Measurements from ENCODE around the gene SH2D7. TPM values are rescaled to one million over a fixed set of nuclear protein-coding genes. Genes with fewer than 3 reads are reported as not detected.

The SH2D7 gene
- total RNA-seq, 1 experiment from 2014 or later, result not detected

- POLR2A ChIA-PET (ENCODE audit: low non-redundant PET), result no interaction called here
- Histone ChIP-seq H3K9me3 (ENCODE audit: low read depth, low read length, poor library complexity, severe bottlenecking) (no peaks in the 10 kb centered on the region), H3K4me1 (ENCODE audit: insufficient read depth, low read length, poor library complexity, severe bottlenecking) (peaks cover 49% of the 10 kb centered on the region), H3K27me3 (replicated peaks; ENCODE audit: insufficient read depth, low read depth, low read length, poor library complexity) (no peaks in the 10 kb centered on the region), H3K4me3 (ENCODE audit: low read depth, low read length, poor library complexity, severe bottlenecking) (no peak overlapping the region), H3K36me3 (ENCODE audit: insufficient read depth, low read length, poor library complexity, severe bottlenecking) (no peaks in the 10 kb centered on the region), H3K27ac (ENCODE audit: low read depth, low read length, poor library complexity, severe bottlenecking) (no peak overlapping the region)
- intact Hi-C loops (cut with micrococcal nuclease; ENCODE audit: unreplicated experiment), result no loop called here
- CTCF ChIA-PET, result no interaction called here
- no peak for DNase-seq (ENCODE audit: low spot score)
- BruUV-seq (replicated peaks), result no TSS peak
- no peak for TF ChIP-seq CTCF (conservative IDR thresholded peaks at IDR 0.05; ENCODE audit: low read depth, low read length)
- no peak for TF ChIP-seq EZH2 (IDR thresholded peaks at IDR 0.05; ENCODE audit: borderline replicate concordance, low read depth, low read length, poor library complexity, severe bottlenecking)
Observed at GRCh38 chr15:78049691-78050440, 42.5 kb upstream of the SH2D7 start.

- intact Hi-C loops (cut with micrococcal nuclease; ENCODE audit: unreplicated experiment), result no loop called here
- no TSS peak for BruUV-seq (replicated peaks)
- Histone ChIP-seq H3K27ac (ENCODE audit: low read depth, low read length, poor library complexity, severe bottlenecking) (no peak overlapping the region), H3K4me1 (ENCODE audit: insufficient read depth, low read length, poor library complexity, severe bottlenecking) (peaks cover 44% of the 10 kb centered on the region), H3K9me3 (ENCODE audit: low read depth, low read length, poor library complexity, severe bottlenecking) (no peaks in the 10 kb centered on the region), H3K36me3 (ENCODE audit: insufficient read depth, low read length, poor library complexity, severe bottlenecking) (no peaks in the 10 kb centered on the region), H3K27me3 (replicated peaks; ENCODE audit: insufficient read depth, low read depth, low read length, poor library complexity) (no peaks in the 10 kb centered on the region), H3K4me3 (ENCODE audit: low read depth, low read length, poor library complexity, severe bottlenecking) (no peak overlapping the region)
- ChIA-PET POLR2A (ENCODE audit: low non-redundant PET) (no interaction called here), CTCF (interaction anchor here (0.6 kb wide), 1 partner anchor 41 kb away, joined by 8 read pairs; no protein-coding TSS in a partner anchor)
- TF ChIP-seq EZH2 (IDR thresholded peaks at IDR 0.05; ENCODE audit: borderline replicate concordance, low read depth, low read length, poor library complexity, severe bottlenecking) (no peak), CTCF (conservative IDR thresholded peaks at IDR 0.05; ENCODE audit: low read depth, low read length) (no peak)
- DNase-seq (ENCODE audit: low spot score), result no peak
Observed at GRCh38 chr15:78050441-78050809, 41.9 kb upstream of the SH2D7 start.

- CTCF ChIA-PET, result interaction anchor here (0.6 kb wide), 1 partner anchor 41 kb away, joined by 8 read pairs; no protein-coding TSS in a partner anchor
- TF ChIP-seq CTCF (conservative IDR thresholded peaks at IDR 0.05; ENCODE audit: low read depth, low read length) (no peak), EZH2 (IDR thresholded peaks at IDR 0.05; ENCODE audit: borderline replicate concordance, low read depth, low read length, poor library complexity, severe bottlenecking) (no peak)
- H3K4me1 ChIP-seq (ENCODE audit: insufficient read depth, low read length, poor library complexity, severe bottlenecking), result peaks cover 44% of the 10 kb centered on the region
- H3K27me3 ChIP-seq (replicated peaks; ENCODE audit: insufficient read depth, low read depth, low read length, poor library complexity), result no peaks in the 10 kb centered on the region
- no TSS peak for BruUV-seq (replicated peaks)
- intact Hi-C loops (cut with micrococcal nuclease; ENCODE audit: unreplicated experiment), result no loop called here
- no peaks in the 10 kb centered on the region for H3K9me3 ChIP-seq (ENCODE audit: low read depth, low read length, poor library complexity, severe bottlenecking)
- no peak overlapping the region for H3K27ac ChIP-seq (ENCODE audit: low read depth, low read length, poor library complexity, severe bottlenecking)
- no peaks in the 10 kb centered on the region for H3K36me3 ChIP-seq (ENCODE audit: insufficient read depth, low read length, poor library complexity, severe bottlenecking)
- H3K4me3 ChIP-seq (ENCODE audit: low read depth, low read length, poor library complexity, severe bottlenecking), result no peak overlapping the region
- no peak for DNase-seq (ENCODE audit: low spot score)
- POLR2A ChIA-PET (ENCODE audit: low non-redundant PET), result no interaction called here
Observed at GRCh38 chr15:78050826-78051225, 41.5 kb upstream of the SH2D7 start.
